Measurements from ENCODE around the gene CDKN2B-AS1.
"Not testable (repeated sequence)": the region's sequence is repeated elsewhere in the genome, so short reads cannot be mapped to it uniquely, and the experiment has no call there.

CDKN2B-AS1 gene

GRCh38 chr9:21994556-21995005 lies at the start of gene CDKN2B-AS1:
TSS of gene CDKN2B-AS1 (plus strand) at chr9:21994791.
- peak; percentile 67 for ATAC-seq

DNA sequence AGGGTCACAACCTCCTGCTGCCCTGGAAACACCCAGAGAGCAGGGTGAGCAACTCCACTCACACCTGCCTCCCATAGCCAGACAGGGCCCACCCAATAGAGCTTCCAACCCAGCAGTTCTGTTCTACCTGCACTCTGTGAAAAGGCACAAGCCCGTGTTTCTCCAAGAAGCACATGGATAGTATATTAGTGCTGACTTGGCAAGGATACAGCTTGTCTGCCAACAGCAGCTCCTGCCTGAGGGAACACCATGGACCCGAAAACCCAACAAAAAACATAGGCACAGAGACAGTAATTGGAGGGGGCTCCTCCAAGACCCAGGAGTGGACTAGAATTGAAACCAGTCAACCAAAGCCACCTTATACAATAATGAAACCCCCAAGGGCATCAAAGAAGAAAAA lies 49.0 kb upstream of the CDKN2B-AS1 start:
- no peak for ATAC-seq

More at GRCh38 chr9:21994556-21995005, at the start of gene CDKN2B-AS1:
- peak; percentile 63 for DNase-seq

GRCh38 chr9:21958833-21959232 lies 35.8 kb upstream of the CDKN2B-AS1 start:
- ATAC-seq (no peak), DNase-seq (no peak)

More for the DNA sequence above, 49.0 kb upstream of the CDKN2B-AS1 start:
- DNase-seq: no peak

GRCh38 chr9:21959268-21959667 lies 35.3 kb upstream of the CDKN2B-AS1 start:
- ATAC-seq, DNase-seq: not testable (repeated sequence)

- DNase-seq (no peak), ATAC-seq (no peak)
Observed at GRCh38 chr9:21961569-21961968, 33.0 kb upstream of the CDKN2B-AS1 start.

DNA sequence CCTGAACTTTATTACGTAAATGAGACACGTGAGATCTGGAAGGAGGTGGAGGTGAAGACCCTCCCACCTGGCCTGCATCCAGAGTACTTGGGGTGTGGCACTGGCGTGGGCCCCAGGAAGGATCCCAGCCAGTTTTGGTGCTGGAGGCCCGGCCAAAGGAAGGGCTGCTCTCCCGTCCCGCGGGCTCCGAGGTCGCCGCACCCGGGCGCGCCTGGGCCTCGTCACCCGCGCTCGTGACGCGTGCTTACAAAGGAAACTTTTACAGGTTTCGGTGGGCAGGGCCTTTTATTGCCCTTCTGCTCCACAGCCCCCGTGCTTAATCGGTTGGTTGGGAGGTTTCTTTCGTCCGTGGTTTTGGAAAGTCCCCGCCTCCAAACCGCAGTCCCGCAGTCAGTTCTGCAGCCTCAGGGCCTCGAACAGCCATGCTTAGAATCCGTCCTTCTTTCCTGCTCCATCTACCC lies 29.6 kb upstream of the CDKN2B-AS1 start:
- DNase-seq (peak; percentile 65), ATAC-seq (peak; percentile 67)

DNA sequence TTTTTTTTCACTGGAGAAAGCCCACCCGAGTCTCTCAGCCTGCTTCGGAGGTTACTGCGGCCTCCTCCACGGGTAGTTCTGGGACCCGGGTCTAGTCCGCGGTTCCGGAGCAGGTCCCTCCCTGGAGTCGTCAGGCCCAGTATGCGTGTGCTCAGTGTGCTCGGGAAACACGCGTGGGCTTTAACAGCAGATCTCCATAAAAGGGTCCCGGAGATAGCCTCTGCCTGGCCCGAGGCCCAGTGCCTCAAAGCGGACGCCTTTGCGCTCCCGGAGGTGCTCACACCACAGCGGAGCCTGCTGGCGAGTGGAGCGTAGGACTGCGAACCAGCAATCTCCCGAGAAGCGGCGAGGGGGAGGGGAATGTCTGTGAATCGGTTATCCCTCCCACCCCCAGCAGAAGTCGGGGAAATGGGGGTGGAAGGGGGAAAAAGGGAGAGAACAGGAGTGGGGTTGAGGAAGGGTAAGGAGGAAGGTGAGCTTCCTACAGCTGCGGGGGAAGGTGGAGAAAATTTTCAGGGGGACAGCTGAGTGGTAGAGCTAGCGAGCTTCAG lies 29.1 kb upstream of the CDKN2B-AS1 start:
- DNase-seq (peak; percentile 60), ATAC-seq (peak; percentile 68)

DNA sequence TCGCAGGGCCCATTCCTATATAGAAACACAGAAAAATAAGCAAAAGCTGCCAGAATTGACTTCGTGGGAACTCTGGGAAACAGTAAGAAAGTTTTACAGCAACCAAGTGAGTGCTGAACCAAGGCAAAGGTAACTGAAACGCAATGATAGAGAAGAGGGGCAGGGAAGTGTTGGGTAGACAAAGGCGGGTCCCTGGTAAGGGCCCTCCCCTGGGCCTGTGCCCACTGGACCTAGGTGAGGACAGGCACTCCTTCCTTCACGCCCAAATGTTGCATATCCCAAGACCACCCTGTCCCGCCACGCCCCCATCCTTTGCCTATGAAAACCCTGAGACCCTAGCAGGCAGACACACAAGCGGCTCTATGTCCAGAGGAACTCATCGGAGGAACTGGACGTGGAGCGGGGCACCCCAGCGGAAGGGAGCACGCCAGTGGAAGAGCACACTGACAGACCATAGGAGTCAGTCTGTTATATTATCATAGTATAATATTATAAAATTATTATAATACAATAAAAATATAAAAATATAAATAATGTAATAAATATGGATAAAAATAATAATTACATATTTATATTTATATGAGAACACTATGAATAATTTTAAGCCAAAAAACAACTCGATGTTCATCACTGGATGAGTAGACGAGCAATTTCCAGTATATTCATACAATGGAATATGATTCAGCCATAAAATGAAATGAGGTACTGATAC lies 28.3 kb upstream of the CDKN2B-AS1 start:
- ATAC-seq: no peak
- no peak for DNase-seq

DNA sequence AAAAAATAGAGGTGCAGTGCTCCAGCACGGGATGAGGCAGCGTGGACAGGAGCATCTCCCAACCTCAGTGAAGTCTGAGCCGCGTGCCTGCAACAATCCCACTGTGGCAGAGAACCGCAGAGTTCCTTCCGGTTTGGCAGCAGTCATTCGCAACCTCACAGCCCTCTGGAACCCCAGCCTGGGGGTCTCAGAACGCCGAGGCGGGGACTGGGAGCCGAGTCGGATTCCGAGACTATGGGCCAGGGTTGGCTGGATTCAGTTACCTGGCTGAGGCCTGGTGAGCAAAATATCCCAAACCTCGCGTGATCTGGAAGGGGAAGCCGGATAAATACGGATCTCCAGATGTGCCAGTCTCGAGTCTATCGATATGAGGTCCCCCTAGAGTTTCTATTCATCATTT lies 27.4 kb upstream of the CDKN2B-AS1 start:
- ATAC-seq: no peak
- DNase-seq: no peak

DNA sequence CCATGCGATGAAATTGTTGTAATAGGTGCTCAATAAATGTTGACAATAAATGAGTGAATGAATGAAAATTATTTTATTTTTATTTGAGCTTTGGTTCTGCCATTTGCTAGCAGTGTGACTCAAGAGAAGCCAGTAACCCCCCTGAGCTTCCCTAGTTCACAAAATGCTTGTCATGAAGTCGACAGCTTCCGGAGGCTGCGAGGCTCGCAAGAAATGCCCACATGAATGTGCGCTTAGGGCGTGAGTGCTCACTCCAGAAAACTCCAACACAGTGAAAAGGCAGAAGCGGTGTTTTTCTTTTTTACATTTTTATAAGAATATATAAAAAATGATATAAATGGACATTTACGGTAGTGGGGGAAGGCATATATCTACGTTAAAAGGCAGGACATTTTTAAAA lies 26.9 kb upstream of the CDKN2B-AS1 start:
- no peak for ATAC-seq

DNA sequence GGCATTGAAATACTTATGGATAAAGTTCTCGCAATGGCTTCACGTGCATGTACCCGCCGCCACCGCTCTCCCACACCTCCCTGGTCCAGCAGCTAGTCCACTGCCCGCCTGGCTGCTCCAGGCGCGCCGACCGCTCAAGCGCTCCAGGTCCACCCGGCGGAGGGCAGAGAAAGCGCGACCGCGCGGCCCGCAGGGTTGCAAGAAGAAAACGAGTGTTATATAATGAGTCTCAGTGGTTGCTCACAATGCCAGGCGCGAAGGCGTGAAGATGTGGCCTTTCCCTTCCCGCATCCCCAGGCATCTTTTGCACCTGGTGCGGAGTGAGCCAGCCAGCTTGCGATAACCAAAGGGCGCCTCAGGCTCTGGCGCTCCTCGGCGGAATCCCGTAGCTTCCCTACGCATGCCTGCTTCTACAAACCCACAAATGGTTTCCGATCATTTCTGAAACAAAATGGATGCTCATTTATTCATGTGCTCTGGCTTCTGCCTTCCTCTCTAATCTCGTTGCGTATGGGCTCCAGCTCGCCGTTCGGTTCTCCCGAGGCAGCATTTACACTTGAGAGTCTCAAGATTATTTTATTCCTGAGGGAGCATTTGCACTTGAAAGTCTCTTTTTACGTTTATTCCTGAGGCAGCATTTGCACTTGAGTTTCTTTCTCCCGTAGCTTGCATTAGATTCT lies 26.1 kb upstream of the CDKN2B-AS1 start:
- no peak for ATAC-seq
- DNase-seq: no peak

More for the DNA sequence above, 26.9 kb upstream of the CDKN2B-AS1 start:
- no peak for DNase-seq

GRCh38 chr9:21969011-21969940 lies 25.3 kb upstream of the CDKN2B-AS1 start:
- DNase-seq: no peak
- ATAC-seq: no peak

- DNase-seq (no peak), ATAC-seq (no peak)
Observed at GRCh38 chr9:21969951-21970799, 24.4 kb upstream of the CDKN2B-AS1 start.

- DNase-seq (no peak), ATAC-seq (no peak)
Observed at GRCh38 chr9:21970800-21971640, 23.6 kb upstream of the CDKN2B-AS1 start.

- no peak for ATAC-seq
- no peak for DNase-seq
Observed at GRCh38 chr9:21972361-21972760, 22.2 kb upstream of the CDKN2B-AS1 start.

DNA sequence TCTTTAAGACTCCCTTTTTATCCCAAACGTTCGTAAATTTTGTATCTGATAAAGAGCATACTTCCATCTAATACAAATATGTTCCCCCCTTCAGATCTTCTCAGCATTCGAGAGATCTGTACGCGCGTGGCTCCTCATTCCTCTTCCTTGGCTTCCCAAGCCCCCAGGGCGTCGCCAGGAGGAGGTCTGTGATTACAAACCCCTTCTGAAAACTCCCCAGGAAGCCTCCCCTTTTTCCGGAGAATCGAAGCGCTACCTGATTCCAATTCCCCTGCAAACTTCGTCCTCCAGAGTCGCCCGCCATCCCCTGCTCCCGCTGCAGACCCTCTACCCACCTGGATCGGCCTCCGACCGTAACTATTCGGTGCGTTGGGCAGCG lies 20.3 kb upstream of the CDKN2B-AS1 start:
- ATAC-seq (no peak), DNase-seq (peak; percentile 6)

DNA sequence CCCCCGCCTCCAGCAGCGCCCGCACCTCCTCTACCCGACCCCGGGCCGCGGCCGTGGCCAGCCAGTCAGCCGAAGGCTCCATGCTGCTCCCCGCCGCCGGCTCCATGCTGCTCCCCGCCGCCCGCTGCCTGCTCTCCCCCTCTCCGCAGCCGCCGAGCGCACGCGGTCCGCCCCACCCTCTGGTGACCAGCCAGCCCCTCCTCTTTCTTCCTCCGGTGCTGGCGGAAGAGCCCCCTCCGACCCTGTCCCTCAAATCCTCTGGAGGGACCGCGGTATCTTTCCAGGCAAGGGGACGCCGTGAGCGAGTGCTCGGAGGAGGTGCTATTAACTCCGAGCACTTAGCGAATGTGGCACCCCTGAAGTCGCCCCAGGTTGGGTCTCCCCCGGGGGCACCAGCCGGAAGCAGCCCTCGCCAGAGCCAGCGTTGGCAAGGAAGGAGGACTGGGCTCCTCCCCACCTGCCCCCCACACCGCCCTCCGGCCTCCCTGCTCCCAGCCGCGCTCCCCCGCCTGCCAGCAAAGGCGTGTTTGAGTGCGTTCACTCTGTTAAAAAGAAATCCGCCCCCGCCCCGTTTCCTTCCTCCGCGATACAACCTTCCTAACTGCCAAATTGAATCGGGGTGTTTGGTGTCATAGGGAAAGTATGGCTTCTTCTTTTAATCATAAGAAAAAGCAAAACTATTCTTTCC lies 19.7 kb upstream of the CDKN2B-AS1 start:
- DNase-seq (peak; percentile 56), ATAC-seq (peak; percentile 65)

GRCh38 chr9:21976334-21976875 lies 18.2 kb upstream of the CDKN2B-AS1 start:
- DNase-seq (no peak), ATAC-seq (no peak)

DNA sequence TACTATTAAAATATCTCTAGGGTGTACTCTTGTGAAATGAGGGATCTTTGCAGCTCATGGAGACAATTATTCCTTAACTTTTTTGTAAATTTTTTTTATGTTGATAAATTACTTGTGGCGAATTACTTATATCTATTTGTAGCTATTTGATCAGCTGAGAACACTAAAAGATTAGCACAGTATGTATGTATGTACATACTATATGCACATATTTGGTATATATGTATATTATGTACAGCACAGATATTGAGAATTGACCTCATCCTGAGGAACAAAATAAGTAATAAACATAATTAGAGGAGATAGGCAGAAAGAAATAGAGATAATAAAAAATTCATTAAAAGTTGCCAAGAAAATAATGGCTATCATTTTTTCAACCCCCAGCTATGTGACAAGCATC lies 12.2 kb upstream of the CDKN2B-AS1 start:
- no peak for ATAC-seq
- no peak for DNase-seq

Data from stimulated activated naive CD8-positive, alpha-beta T cell treated with anti-CD3 and anti-CD28 coated beads, Interleukin-15, Interleukin-2, amounts not matched to agents 100 U/mL and 50 U/mL, for 24 hours (primary cell).